Measurements from ENCODE around the gene KCNIP2. TPM values are rescaled to one million over a fixed set of nuclear protein-coding genes. Genes with fewer than 3 reads are reported as not detected.

The KCNIP2 gene
- total RNA-seq, 1 donor from 2014 or later: 3.5 TPM

DNA sequence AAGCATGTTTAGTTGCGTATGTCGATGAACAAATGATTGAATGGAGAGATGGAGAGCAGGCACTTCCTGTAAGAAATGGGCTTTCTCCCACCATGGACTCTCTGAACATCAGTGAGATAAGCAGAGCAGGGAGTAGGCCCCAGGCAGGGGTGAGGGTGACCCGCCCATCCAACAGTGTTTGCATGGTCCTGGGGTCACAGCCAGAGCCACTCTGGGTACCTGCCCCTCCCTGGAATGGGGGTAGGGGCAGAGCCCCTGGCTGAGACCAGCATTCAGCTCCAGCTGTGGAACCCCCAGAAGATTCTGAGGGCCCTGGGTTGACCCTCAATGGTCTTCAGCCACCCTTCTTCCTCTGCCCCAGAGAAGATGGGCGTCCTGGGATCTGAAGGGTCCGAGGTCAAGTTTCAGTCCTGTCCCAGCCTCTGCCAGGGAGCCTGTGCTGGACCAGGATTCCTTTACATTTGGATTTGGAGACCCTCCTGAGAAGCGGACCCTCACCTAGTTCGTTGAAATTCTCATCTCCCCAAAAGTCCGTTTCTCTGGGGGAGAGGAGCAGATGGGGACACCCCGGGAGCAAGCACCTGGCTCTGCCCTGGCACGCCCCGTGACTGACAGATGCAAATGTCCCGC lies 65.3 kb downstream of the KCNIP2 start:
- Mint-ChIP-seq H3K27me3 (ENCODE audit: unreplicated experiment) (peaks cover 46% of the 10 kb centered on the region), H3K9me3 (ENCODE audit: unreplicated experiment) (no peaks in the 10 kb centered on the region), H3K4me3 (ENCODE audit: unreplicated experiment) (no peak overlapping the region), H3K36me3 (ENCODE audit: unreplicated experiment) (no peaks in the 10 kb centered on the region), H3K4me1 (ENCODE audit: unreplicated experiment) (peaks cover 45% of the 10 kb centered on the region), H3K27ac (ENCODE audit: unreplicated experiment) (no peak overlapping the region)
- no peak for TF ChIP-seq CTCF (IDR thresholded peaks at IDR 0.05)
- peak; percentile 10 for DNase-seq (ENCODE audit: extremely low spot score, unreplicated experiment)

GRCh38 chr10:101777619-101778145 lies 65.9 kb downstream of the KCNIP2 start:
- peaks cover 40% of the 10 kb centered on the region for H3K4me1 Mint-ChIP-seq (ENCODE audit: unreplicated experiment)
- peaks cover 52% of the 10 kb centered on the region for H3K27me3 Mint-ChIP-seq (ENCODE audit: unreplicated experiment)
- H3K4me3 Mint-ChIP-seq (ENCODE audit: unreplicated experiment): peak overlapping the region; percentile 55
- no peaks in the 10 kb centered on the region for H3K9me3 Mint-ChIP-seq (ENCODE audit: unreplicated experiment)
- no peak overlapping the region for H3K27ac Mint-ChIP-seq (ENCODE audit: unreplicated experiment)
- DNase-seq (ENCODE audit: extremely low spot score, unreplicated experiment): no peak
- TF ChIP-seq CTCF (IDR thresholded peaks at IDR 0.05): no peak
- no peaks in the 10 kb centered on the region for H3K36me3 Mint-ChIP-seq (ENCODE audit: unreplicated experiment)

- peaks cover 30% of the 10 kb centered on the region for H3K4me1 Mint-ChIP-seq (ENCODE audit: unreplicated experiment)
- no peak overlapping the region for H3K27ac Mint-ChIP-seq (ENCODE audit: unreplicated experiment)
- peaks cover 65% of the 10 kb centered on the region for H3K27me3 Mint-ChIP-seq (ENCODE audit: unreplicated experiment)
- TF ChIP-seq CTCF (IDR thresholded peaks at IDR 0.05): no peak
- peak overlapping the region; percentile 55 for H3K4me3 Mint-ChIP-seq (ENCODE audit: unreplicated experiment)
- no peaks in the 10 kb centered on the region for H3K36me3 Mint-ChIP-seq (ENCODE audit: unreplicated experiment)
- no peaks in the 10 kb centered on the region for H3K9me3 Mint-ChIP-seq (ENCODE audit: unreplicated experiment)
- no peak for DNase-seq (ENCODE audit: extremely low spot score, unreplicated experiment)
These were observed 67.3 kb downstream of the KCNIP2 start for GRCh38 chr10:101776161-101776817.

Other genes starting within 250 kb of the KCNIP2 start
- gene FBXW4, start 148.6 kb downstream of the KCNIP2 start, total RNA-seq: 44.6 and 51.5 TPM in 2 replicates
- not detected in 2 replicates for gene FGF8, start 67.7 kb downstream of the KCNIP2 start, total RNA-seq
- gene NPM3, start 60.4 kb downstream of the KCNIP2 start, total RNA-seq: 35.6 and 42.6 TPM in 2 replicates
- gene OGA, start 25.4 kb downstream of the KCNIP2 start, total RNA-seq: 113 and 127 TPM in 2 replicates
- gene ARMH3, start 212.4 kb upstream of the KCNIP2 start, total RNA-seq: 27.8 and 28.8 TPM in 2 replicates
- 21.5 and 22.2 TPM in 2 replicates for gene HPS6, start 221.5 kb upstream of the KCNIP2 start, total RNA-seq